K562 (cell line): Measurements from ENCODE around the gene TMEM135. TPM values are rescaled to one million over a fixed set of nuclear protein-coding genes. Genes with fewer than 3 reads are reported as not detected.
A peak's percentile ranks its signal among the peaks of the same experiment; 100 is the strongest.
"Not testable (repeated sequence)": the region's sequence is repeated elsewhere in the genome, so short reads cannot be mapped to it uniquely, and the experiment has no call there.

Experiments
- ATAC-seq: fragments of 200-7000 bp; cut with Tn5 transposase; 3 replicates; pipeline ENCODE4 v1.9.1; 2020; ENCODE audit warnings: moderate library complexity
- BruUV-seq: library from RNA; stranded (reverse); fragments of 400-500 nt; replicated peaks from 2 replicates; lab custom pipeline; 2021; lab: Mats Ljungman, UMichigan
- CTCF ChIA-PET: fragments of 300-600 bp; formaldehyde crosslinking; extraction: SDS; loops from one replicate; lab custom pipeline; 2021; ENCODE audit warnings: low intra/inter-chr PET ratio; lab: Yijun Ruan, JAX
- POLR2A ChIA-PET: fragments of 300-600, 350-650 bp; sonication (Branson Sonifier 250); formaldehyde crosslinking; extraction: SDS; loops from one replicate; lab custom pipeline; 2021; ENCODE audit warnings: antibody characterized with exemption, inconsistent platforms; lab: Yijun Ruan, JAX
- DNase-seq, 4 experiments: peaks; one replicate each; pipeline versions ENCODE4 v3.0.0 to v3.0.0-alpha.2; 2011 to 2018; ENCODE audit warnings: low spot score in 3 of 4, mixed read lengths in 3 of 4; ENCODE audit errors: extremely low read depth in 1 of 4
- FAIRE-seq: peaks from 2 replicates; lab custom pipeline; 2011; peaks lifted over from hg19 to GRCh38; lab: Jason Lieb, UNC
- H2AFZ ChIP-seq: 2 replicates; pipeline ENCODE4 v1.6.0; 2011; ENCODE audit warnings: low read depth, low read length, control low read depth, inconsistent platforms
- H3K27ac ChIP-seq: fragments of 200-600 bp; 3 replicates; pipeline ENCODE4 v1.8.0; 2011; ENCODE audit warnings: low read depth, mild to moderate bottlenecking, control low read depth, inconsistent platforms, low read length, moderate library complexity, mixed read lengths; ENCODE audit errors: extremely low read depth
- H3K27me3 ChIP-seq, 2 experiments: fragments of 300-600 bp in 1 of 2; 2 replicates in 1 of 2; 3 replicates in 1 of 2; pipeline versions ENCODE4 v1.6.0 to v1.8.0; 2011; ENCODE audit warnings: inconsistent platforms in 2 of 2, low read length in 2 of 2, mild to moderate bottlenecking in 1 of 2, mixed read lengths in 1 of 2, moderate library complexity in 1 of 2; ENCODE audit not compliant: control insufficient read depth in 2 of 2, insufficient read depth in 2 of 2
- H3K36me3 ChIP-seq: fragments of 300-600 bp; 3 replicates; pipeline ENCODE4 v1.8.0; 2011; ENCODE audit warnings: mild to moderate bottlenecking, low read length, inconsistent platforms; ENCODE audit not compliant: control insufficient read depth, insufficient read depth
- H3K4me1 ChIP-seq, 2 experiments: fragments of 200-600 bp in 1 of 2; replicated peaks in 1 of 2; 2 replicates in 1 of 2; 3 replicates in 1 of 2; pipeline versions ENCODE4 v1.5.1 to v1.8.0; 2011; ENCODE audit warnings: inconsistent platforms in 2 of 2, low read length in 2 of 2, mild to moderate bottlenecking in 1 of 2, mixed read lengths in 1 of 2, moderate library complexity in 1 of 2; ENCODE audit not compliant: control insufficient read depth in 2 of 2, insufficient read depth in 2 of 2
- H3K4me2 ChIP-seq: 2 replicates; pipeline ENCODE4 v1.6.1; 2011; ENCODE audit warnings: low read length, control low read depth, inconsistent platforms, mixed read lengths; ENCODE audit not compliant: insufficient read depth
- H3K4me3 ChIP-seq: fragments of 200-600 bp; sonication (generic), shearing (Covaris generic); 2 replicates; pipeline ENCODE4 v1.5.1; 2016; ENCODE audit warnings: control low read depth, inconsistent platforms
- H3K79me2 ChIP-seq: fragments of 200-600 bp; 3 replicates; pipeline ENCODE4 v1.8.0; 2011; ENCODE audit warnings: low read length, inconsistent platforms; ENCODE audit not compliant: control insufficient read depth, insufficient read depth
- H3K9ac ChIP-seq, 2 experiments: 2 replicates each; pipeline versions ENCODE4 v1.6.0 to v1.6.1; 2011; ENCODE audit warnings: low read depth in 2 of 2, low read length in 2 of 2, control low read depth in 1 of 2, inconsistent platforms in 1 of 2, mild to moderate bottlenecking in 1 of 2, mixed read lengths in 1 of 2; ENCODE audit not compliant: insufficient read depth in 1 of 2
- H3K9me1 ChIP-seq: one replicate; pipeline ENCODE4 v1.6.0; 2011; ENCODE audit warnings: inconsistent platforms, mild to moderate bottlenecking, low read length, moderate library complexity; ENCODE audit not compliant: control insufficient read depth, insufficient read depth
- H3K9me3 ChIP-seq: replicated peaks from 2 replicates; pipeline ENCODE4 v1.5.1; 2011; ENCODE audit warnings: low read depth, low read length, inconsistent platforms; ENCODE audit not compliant: control insufficient read depth, insufficient read depth
- H4K20me1 ChIP-seq: replicated peaks from 2 replicates; pipeline ENCODE4 v1.6.1; 2011; ENCODE audit warnings: low read length, inconsistent platforms, mixed read lengths; ENCODE audit not compliant: control insufficient read depth, insufficient read depth
- NFYB ChIP-seq: IDR thresholded peaks from 2 replicates; pipeline ENCODE4 v1.6.1; 2011; ENCODE audit warnings: mild to moderate bottlenecking, moderate library complexity; ENCODE audit not compliant: insufficient read length; ENCODE audit errors: extremely low read depth
- POLR3G ChIP-seq: IDR thresholded peaks from 2 replicates; pipeline ENCODE4 v1.6.1; 2011; ENCODE audit not compliant: insufficient read length, insufficient replicate concordance; ENCODE audit errors: extremely low read depth
- RBM25 ChIP-seq: fragments of 200-400 bp; formaldehyde crosslinking; IDR thresholded peaks from 2 replicates; pipeline ENCODE4 v1.6.1; 2018; ENCODE audit warnings: low read length, low read depth, moderate library complexity; ENCODE audit not compliant: severe bottlenecking
- WGBS: fragments of 100-300 bp; shearing (Covaris generic); methylation state at CpG from one replicate; pipeline ENCODE4 v1.1.6; 2016; ENCODE audit warnings: low coverage, mixed read lengths; ENCODE audit not compliant: insufficient coverage; ENCODE audit errors: missing lambda C conversion rate; 5-methylcytosine and 5-hydroxymethylcytosine counted together
- in situ Hi-C: fragments of 300-500 bp; cut with MboI; formaldehyde crosslinking; loops from 4 replicates; pipeline ENCODE4 v1.15.0; 2018; ENCODE audit warnings: inconsistent platforms, mixed read lengths
- intact Hi-C: fragments of 100-400 bp; cut with micrococcal nuclease; formaldehyde crosslinking; loops from 2 replicates; pipeline ENCODE4 v1.14.2; 2022
- polyA plus RNA-seq, 8 experiments: library from polyadenylated mRNA; depleted of rRNA in 4 of 8; stranded (reverse) in 5 of 8; unstranded in 3 of 8; fragments of >200 nt; fragmentation: Nextera tagmentation in 2 of 8; fragmentation: Illumina TruSeq in 1 of 8; extraction: Ambion mirVana in 2 of 8; extraction: Trizol in 1 of 8; gene quantifications; 2 replicates each; pipeline versions ENCODE4 v1.2.1 to v1.2.3, GENCODE V29; 2011 to 2014; ENCODE audit warnings: inconsistent platforms in 1 of 8, missing spikeins in 1 of 8
- total RNA-seq, 7 experiments: library from RNA; depleted of rRNA in 6 of 7; stranded (reverse); fragments of >200 nt in 6 of 7; fragmentation: Illumina TruSeq in 2 of 7; extraction: Trizol in 2 of 7; gene quantifications; 2 replicates each; pipeline versions ENCODE4 v1.2.1 to v1.2.3, GENCODE V29; 2011 to 2021; ENCODE audit warnings: low replicate concordance in 1 of 7
- TF ChIP-seq, protein P1 (sequence below), 2 experiments: fragments of 150-350 bp in 1 of 2; IDR thresholded peaks; 2 replicates each; pipeline ENCODE4 v1.6.1; 2012 to 2016; ENCODE audit warnings: low read depth in 2 of 2, low read length in 2 of 2, mild to moderate bottlenecking in 1 of 2, moderate library complexity in 1 of 2
- TF ChIP-seq, protein P2 (sequence below): sonication (generic); formaldehyde crosslinking; IDR thresholded peaks from 2 replicates; pipeline ENCODE4 v1.9.0; 2022; ENCODE audit warnings: mild to moderate bottlenecking, missing genetic modification reagents

The TMEM135 gene
- total and polyA plus RNA-seq, 9 of the 15 experiments (the other 6 are each of a cell fraction or from before 2014, with no cell fraction given) = 17.3 to 53.6 (median 24.9) TPM

DNA sequence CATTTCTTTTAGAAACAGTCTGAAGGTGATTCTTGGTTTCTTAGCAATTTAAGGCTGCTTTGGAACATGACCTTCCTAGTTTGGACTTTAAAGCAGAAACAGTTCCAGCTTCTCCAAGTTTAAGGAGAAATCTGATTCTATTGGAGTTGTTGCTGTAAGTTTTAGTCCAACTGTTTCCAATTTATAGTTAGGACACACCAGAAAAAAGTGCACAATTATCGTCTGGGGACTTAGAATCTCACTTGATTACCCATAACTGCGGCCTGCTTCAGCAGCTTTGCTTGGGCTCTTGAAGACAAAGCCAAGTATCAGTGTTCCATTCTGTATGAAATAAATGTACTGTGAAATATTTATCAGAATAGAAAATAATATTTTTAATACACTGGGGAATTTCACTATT, 246.6 kb downstream of the TMEM135 start (continued):
- TF ChIP-seq, protein P1, sequence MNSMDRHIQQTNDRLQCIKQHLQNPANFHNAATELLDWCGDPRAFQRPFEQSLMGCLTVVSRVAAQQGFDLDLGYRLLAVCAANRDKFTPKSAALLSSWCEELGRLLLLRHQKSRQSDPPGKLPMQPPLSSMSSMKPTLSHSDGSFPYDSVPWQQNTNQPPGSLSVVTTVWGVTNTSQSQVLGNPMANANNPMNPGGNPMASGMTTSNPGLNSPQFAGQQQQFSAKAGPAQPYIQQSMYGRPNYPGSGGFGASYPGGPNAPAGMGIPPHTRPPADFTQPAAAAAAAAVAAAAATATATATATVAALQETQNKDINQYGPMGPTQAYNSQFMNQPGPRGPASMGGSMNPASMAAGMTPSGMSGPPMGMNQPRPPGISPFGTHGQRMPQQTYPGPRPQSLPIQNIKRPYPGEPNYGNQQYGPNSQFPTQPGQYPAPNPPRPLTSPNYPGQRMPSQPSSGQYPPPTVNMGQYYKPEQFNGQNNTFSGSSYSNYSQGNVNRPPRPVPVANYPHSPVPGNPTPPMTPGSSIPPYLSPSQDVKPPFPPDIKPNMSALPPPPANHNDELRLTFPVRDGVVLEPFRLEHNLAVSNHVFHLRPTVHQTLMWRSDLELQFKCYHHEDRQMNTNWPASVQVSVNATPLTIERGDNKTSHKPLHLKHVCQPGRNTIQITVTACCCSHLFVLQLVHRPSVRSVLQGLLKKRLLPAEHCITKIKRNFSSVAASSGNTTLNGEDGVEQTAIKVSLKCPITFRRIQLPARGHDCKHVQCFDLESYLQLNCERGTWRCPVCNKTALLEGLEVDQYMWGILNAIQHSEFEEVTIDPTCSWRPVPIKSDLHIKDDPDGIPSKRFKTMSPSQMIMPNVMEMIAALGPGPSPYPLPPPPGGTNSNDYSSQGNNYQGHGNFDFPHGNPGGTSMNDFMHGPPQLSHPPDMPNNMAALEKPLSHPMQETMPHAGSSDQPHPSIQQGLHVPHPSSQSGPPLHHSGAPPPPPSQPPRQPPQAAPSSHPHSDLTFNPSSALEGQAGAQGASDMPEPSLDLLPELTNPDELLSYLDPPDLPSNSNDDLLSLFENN (IDR thresholded peaks at IDR 0.05; ENCODE audit: low read depth in 2 of 2, low read length in 2 of 2) = no peak
- TF ChIP-seq, protein P2, sequence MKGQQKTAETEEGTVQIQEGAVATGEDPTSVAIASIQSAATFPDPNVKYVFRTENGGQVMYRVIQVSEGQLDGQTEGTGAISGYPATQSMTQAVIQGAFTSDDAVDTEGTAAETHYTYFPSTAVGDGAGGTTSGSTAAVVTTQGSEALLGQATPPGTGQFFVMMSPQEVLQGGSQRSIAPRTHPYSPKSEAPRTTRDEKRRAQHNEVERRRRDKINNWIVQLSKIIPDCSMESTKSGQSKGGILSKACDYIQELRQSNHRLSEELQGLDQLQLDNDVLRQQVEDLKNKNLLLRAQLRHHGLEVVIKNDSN (CRISPR knock-in tag) = no peak
- no peak for TF ChIP-seq POLR3G

DNA sequence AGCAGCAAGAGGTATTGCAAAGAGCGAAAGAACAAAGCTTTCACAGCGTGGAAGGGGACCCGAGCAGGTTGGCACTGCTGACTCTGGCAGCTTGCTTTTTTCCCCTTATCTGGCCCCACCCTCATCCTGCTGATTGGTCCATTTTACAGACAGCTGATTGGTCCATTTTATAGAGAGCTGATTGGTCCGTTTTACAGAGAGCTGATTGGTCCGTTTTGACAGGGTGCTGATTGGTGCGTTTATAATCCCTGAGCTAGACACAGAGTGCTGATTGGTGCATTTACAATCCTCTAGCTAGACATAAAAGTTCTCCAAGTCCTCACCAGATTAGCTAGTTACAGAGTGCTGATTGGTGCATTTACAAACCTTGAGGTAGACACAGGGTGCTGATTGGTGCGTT, 247.9 kb downstream of the TMEM135 start:
- FAIRE-seq, ATAC-seq, H3K79me2 ChIP-seq, H3K27ac ChIP-seq, BruUV-seq, DNase-seq, H3K36me3 ChIP-seq, H3K4me1 ChIP-seq, H3K4me2 ChIP-seq, H4K20me1 ChIP-seq, H3K9me3 ChIP-seq, H2AFZ ChIP-seq, intact Hi-C loops, CTCF ChIA-PET, H3K27me3 ChIP-seq, H3K9me1 ChIP-seq, H3K4me3 ChIP-seq, H3K9ac ChIP-seq: not testable (repeated sequence)
- 84% methylated on average over 5 of the region's 7 CpGs for WGBS
- POLR2A ChIA-PET = interaction anchor here (0.8 kb wide), 1 partner anchor 465 kb away, joined by 5 read pairs; no protein-coding TSS in a partner anchor
- TF ChIP-seq RBM25 = peak; percentile 13
- peak; percentile 55 for TF ChIP-seq NFYB
- in situ Hi-C loops = loop anchor here (10.0 kb wide), 1 partner anchor 421 kb away; no protein-coding TSS in a partner anchor
